ENCODE data around the gene KIF22. TPM values are rescaled to one million over a fixed set of nuclear protein-coding genes. Genes with fewer than 3 reads are reported as not detected.
"Not testable (repeated sequence)": the region's sequence is repeated elsewhere in the genome, so short reads cannot be mapped to it uniquely, and the experiment has no call there.

KIF22 gene
- total RNA-seq, 4 donors from 2014 or later = 38.4 to 68.6 (median 57.2) TPM

- WGBS, 2 donors = 26% methylated on average over 1 of the region's 1 CpG
- no peaks in the 10 kb centered on the region for H3K27me3 ChIP-seq
Measured at GRCh38 chr16:29753516-29753915, 37.0 kb upstream of the KIF22 start.

GRCh38 chr16:29756654-29757053, 33.9 kb upstream of the KIF22 start:
- DNase-seq = peak in 1 of 2 donors; percentile 27
- no peaks in the 10 kb centered on the region for H3K36me3 ChIP-seq
- H3K9me3 ChIP-seq = no peaks in the 10 kb centered on the region
- H3K27me3 ChIP-seq = no peaks in the 10 kb centered on the region
- peak overlapping the region in 2 of 3 donors; percentile 69 to 78 for H3K27ac ChIP-seq
- no peak for TF ChIP-seq POLR2A (IDR thresholded peaks at IDR 0.05)
- TF ChIP-seq CTCF (IDR thresholded peaks at IDR 0.05) = no peak
- peaks cover 37 to 45% of the 10 kb centered on the region in 2 donors for H3K4me1 ChIP-seq
- intact Hi-C loops (cut with DNase I) = no loop called here
- no peak overlapping the region for H3K4me3 ChIP-seq (replicated peaks in 1 of 3)
- 75 to 83% methylated on average over 1 of the region's 1 CpG for WGBS, 2 donors

More at GRCh38 chr16:29753516-29753915, 37.0 kb upstream of the KIF22 start:
- intact Hi-C loops (cut with DNase I) = no loop called here
- TF ChIP-seq CTCF (IDR thresholded peaks at IDR 0.05) (no peak), POLR2A (IDR thresholded peaks at IDR 0.05) (no peak)
- no peak for DNase-seq
- Histone ChIP-seq H3K36me3 (no peaks in the 10 kb centered on the region), H3K9me3 (no peaks in the 10 kb centered on the region), H3K27ac (no peak overlapping the region), H3K4me3 (replicated peaks in 1 of 3) (no peak overlapping the region), H3K4me1 (peaks cover 27 to 33% of the 10 kb centered on the region in 2 donors)

- DNase-seq = peak; percentile 33 to 44
- H3K4me3 ChIP-seq (replicated peaks in 1 of 3); H3K36me3 ChIP-seq; intact Hi-C loops (cut with DNase I); H3K27me3 ChIP-seq; H3K9me3 ChIP-seq: not testable (repeated sequence)
- peaks cover 37 to 45% of the 10 kb centered on the region in 2 donors for H3K4me1 ChIP-seq
- H3K27ac ChIP-seq = peak overlapping the region; percentile 69 to 78 (median 78)
- WGBS, 2 donors = 48 to 54% methylated on average over 8 of the region's 8 CpGs
Measured at GRCh38 chr16:29757086-29757485, 33.5 kb upstream of the KIF22 start.

GRCh38 chr16:29757950-29758466, 32.5 kb upstream of the KIF22 start:
- peak; percentile 74 to 77 for DNase-seq
- TF ChIP-seq POLR2A (IDR thresholded peaks at IDR 0.05) (no peak), CTCF (IDR thresholded peaks at IDR 0.05) (no peak)
- Histone ChIP-seq H3K4me1 (peaks cover 37 to 47% of the 10 kb centered on the region in 2 donors), H3K27me3 (no peaks in the 10 kb centered on the region), H3K27ac (peak overlapping the region; percentile 69 to 78 (median 78)), H3K9me3 (no peaks in the 10 kb centered on the region), H3K4me3 (replicated peaks in 1 of 3) (no peak overlapping the region), H3K36me3 (no peaks in the 10 kb centered on the region)
- intact Hi-C loops (cut with DNase I) = no loop called here
- WGBS, 2 donors = 52 to 54% methylated on average over 6 of the region's 6 CpGs

DNA sequence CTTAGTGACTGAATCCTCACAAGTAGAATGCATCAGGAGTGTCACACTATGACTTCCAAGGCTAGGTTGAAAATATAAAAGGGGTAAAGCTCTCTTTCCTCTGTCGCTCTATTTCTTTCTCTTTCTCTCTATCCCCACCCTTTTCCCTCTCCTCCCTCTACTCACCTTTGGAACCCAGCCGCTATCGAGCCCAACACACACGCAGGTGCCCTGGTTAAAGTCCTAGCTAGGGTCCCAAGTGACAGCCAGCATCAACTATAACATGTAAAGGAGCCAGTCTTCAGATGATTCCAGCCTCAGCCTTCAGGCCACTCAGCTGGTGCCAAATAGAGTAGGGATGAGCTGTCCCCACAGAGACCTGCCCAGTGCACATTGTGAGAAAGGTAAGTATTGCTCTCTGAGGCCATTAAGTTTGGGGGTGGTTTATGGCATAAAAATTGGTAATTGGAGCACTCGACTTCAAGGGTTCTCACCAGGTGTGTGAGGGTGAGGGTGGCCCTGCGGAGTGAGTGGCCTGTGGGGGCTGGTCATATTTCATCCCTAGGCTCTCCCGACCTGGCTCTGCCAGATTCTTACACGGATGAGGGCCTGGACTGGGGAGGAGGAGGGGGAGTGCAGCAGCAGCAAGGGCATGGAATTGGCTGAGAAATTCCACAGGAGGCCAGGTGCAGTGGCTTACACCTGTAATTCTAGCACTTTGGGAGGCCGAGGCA, 29.8 kb upstream of the KIF22 start:
- no peaks in the 10 kb centered on the region for H3K27me3 ChIP-seq
- intact Hi-C loops (cut with DNase I) = no loop called here
- H3K4me1 ChIP-seq = peaks cover 42 to 54% of the 10 kb centered on the region in 2 donors
- no peaks in the 10 kb centered on the region for H3K36me3 ChIP-seq
- H3K9me3 ChIP-seq = no peaks in the 10 kb centered on the region
- peak; percentile 80 to 84 for DNase-seq
- TF ChIP-seq CTCF (IDR thresholded peaks at IDR 0.05) = no peak
- TF ChIP-seq POLR2A (IDR thresholded peaks at IDR 0.05) = no peak
- no peak overlapping the region for H3K4me3 ChIP-seq (replicated peaks in 1 of 3)
- H3K27ac ChIP-seq = peak overlapping the region; percentile 30 to 46 (median 32)
- WGBS, 2 donors = 45 to 47% methylated on average over 9 of the region's 9 CpGs

DNA sequence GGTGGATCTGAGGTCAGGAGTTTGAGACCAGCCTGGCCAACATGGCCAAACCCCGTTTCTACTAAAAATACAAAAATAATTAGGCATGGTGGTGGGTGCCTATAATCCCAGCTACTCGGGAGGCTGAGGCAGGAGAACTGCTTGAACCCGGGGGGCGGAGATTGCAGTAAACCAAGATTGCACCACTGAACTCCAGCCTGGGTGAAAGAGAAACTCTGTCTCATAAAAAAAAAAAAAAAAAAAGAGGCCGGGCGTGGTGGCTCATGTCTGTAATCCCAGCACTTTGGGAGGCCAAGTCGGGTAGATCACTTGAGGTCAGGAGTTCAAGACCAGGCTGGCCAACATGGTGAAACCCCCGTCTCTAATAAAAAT, 29.3 kb upstream of the KIF22 start:
- H3K27me3 ChIP-seq; H3K36me3 ChIP-seq; H3K4me3 ChIP-seq (replicated peaks in 1 of 3); DNase-seq; intact Hi-C loops (cut with DNase I); H3K9me3 ChIP-seq: not testable (repeated sequence)
- WGBS, 2 donors = 77 to 78% methylated on average over 8 of the region's 8 CpGs
- H3K27ac ChIP-seq = peak overlapping the region in 2 of 3 donors; percentile 32 to 46
- peaks cover 45 to 53% of the 10 kb centered on the region in 2 donors for H3K4me1 ChIP-seq
